HG03066 (cell line): ENCODE measurements around the gene ZRSR2.
A peak's percentile ranks its signal among the peaks of the same experiment; 100 is the strongest.
"Not testable (repeated sequence)": the region's sequence is repeated elsewhere in the genome, so short reads cannot be mapped to it uniquely, and the experiment has no call there.

ENCODE experiments used
- ATAC-seq: cut with Tn5 transposase; IDR thresholded peaks from one replicate; pipeline ENCODE4 v1.9.1; 2021; ENCODE audit warnings: low read depth; ENCODE audit not compliant: unreplicated experiment

Gene ZRSR2

GRCh38 chrX:15789979-15790768, at the start of gene ZRSR2:
Gene ZRSR2, plus strand, starts transcription at chrX:15790484. Its CDS starts 12 bp downstream, at chrX:15790496.
- peak; percentile 92 for ATAC-seq

GRCh38 chrX:15744181-15744867, 46.0 kb upstream of the ZRSR2 start:
- ATAC-seq: no peak

GRCh38 chrX:15745179-15745578, 45.1 kb upstream of the ZRSR2 start:
- no peak for ATAC-seq

- not testable (repeated sequence) for ATAC-seq
Observed at GRCh38 chrX:15746651-15747050, 43.6 kb upstream of the ZRSR2 start.

GRCh38 chrX:15747626-15748173, 42.6 kb upstream of the ZRSR2 start:
- ATAC-seq: no peak

- no peak for ATAC-seq
Observed at GRCh38 chrX:15748841-15749240, 41.4 kb upstream of the ZRSR2 start.

- ATAC-seq: peak; percentile 85
Observed at GRCh38 chrX:15749642-15750610, 40.4 kb upstream of the ZRSR2 start.

GRCh38 chrX:15750611-15751154, 39.6 kb upstream of the ZRSR2 start:
- ATAC-seq: no peak

GRCh38 chrX:15751155-15751819, 39.0 kb upstream of the ZRSR2 start:
- no peak for ATAC-seq

GRCh38 chrX:15755091-15755490, 35.2 kb upstream of the ZRSR2 start:
- no peak for ATAC-seq

GRCh38 chrX:15758140-15758539, 32.1 kb upstream of the ZRSR2 start:
- no peak for ATAC-seq

GRCh38 chrX:15759886-15760285, 30.4 kb upstream of the ZRSR2 start:
- ATAC-seq: not testable (repeated sequence)

GRCh38 chrX:15761564-15762191, 28.6 kb upstream of the ZRSR2 start:
- no peak for ATAC-seq

- ATAC-seq: no peak
Observed at GRCh38 chrX:15769300-15769954, 20.9 kb upstream of the ZRSR2 start.

- peak; percentile 81 for ATAC-seq
Observed at GRCh38 chrX:15781961-15782699, 8.2 kb upstream of the ZRSR2 start.

- ATAC-seq: no peak
Observed at GRCh38 chrX:15785176-15785750, 5.0 kb upstream of the ZRSR2 start.

GRCh38 chrX:15786915-15787314, 3.4 kb upstream of the ZRSR2 start:
- ATAC-seq: no peak
